CD4-positive, alpha-beta T cell (primary cell): ENCODE measurements around the gene TNRC6B. TPM values are rescaled to one million over a fixed set of nuclear protein-coding genes. Genes with fewer than 3 reads are reported as not detected.
A peak's percentile ranks its signal among the peaks of the same experiment; 100 is the strongest.

ENCODE experiments used
- ATAC-seq: fragments of 200-7000 bp; cut with Tn5 transposase; one replicate; pipeline ENCODE4 v1.10.0; 2022; ENCODE audit warnings: mild to moderate bottlenecking; ENCODE audit not compliant: poor library complexity
- CTCF ChIA-PET: fragments of 350-600 bp; sonication (Branson Sonifier 250); formaldehyde crosslinking; loops from one replicate; lab custom pipeline; 2021; ENCODE audit warnings: antibody characterized with exemption, inconsistent platforms; lab: Charles Lee
- POLR2A ChIA-PET: fragments of 350-600 bp; sonication (Branson Sonifier 250); formaldehyde crosslinking; loops from one replicate; lab custom pipeline; 2021; ENCODE audit warnings: antibody characterized with exemption, inconsistent platforms; lab: Charles Lee
- DNase-seq, 14 experiments: peaks; one replicate each; pipeline ENCODE4 v3.0.0-alpha.2; 2013 to 2020; ENCODE audit warnings: mixed read lengths in 2 of 14
- H3K27ac ChIP-seq, 2 donors: one replicate each; pipeline versions ENCODE4 v1.5.1 to v1.7.0; 2013; ENCODE audit warnings: low read length in 2 of 2, low read depth in 1 of 2, mild to moderate bottlenecking in 1 of 2
- H3K27me3 ChIP-seq, 2 experiments: 1 replicate in 1 of 2; 2 replicates in 1 of 2; pipeline versions ENCODE4 v1.6.1 to v1.7.0; 2013; ENCODE audit warnings: low read length in 2 of 2, control low read depth in 1 of 2, mild to moderate bottlenecking in 1 of 2, moderate library complexity in 1 of 2; ENCODE audit not compliant: insufficient read depth in 2 of 2, control insufficient read depth in 1 of 2
- H3K36me3 ChIP-seq: one replicate; pipeline ENCODE4 v1.6.1; 2013; ENCODE audit warnings: low read length, control low read depth; ENCODE audit not compliant: insufficient read depth
- H3K4me1 ChIP-seq: one replicate; pipeline ENCODE4 v1.6.1; 2013; ENCODE audit warnings: low read length, control low read depth; ENCODE audit not compliant: insufficient read depth
- H3K4me3 ChIP-seq: one replicate; pipeline ENCODE4 v1.5.1; 2013; ENCODE audit warnings: mild to moderate bottlenecking, low read length, moderate library complexity
- H3K9me3 ChIP-seq, 2 experiments: 1 replicate in 1 of 2; 2 replicates in 1 of 2; pipeline versions ENCODE4 v1.6.1 to v1.7.0; 2013; ENCODE audit warnings: low read length in 2 of 2, mild to moderate bottlenecking in 2 of 2, control low read depth in 1 of 2, moderate library complexity in 1 of 2; ENCODE audit not compliant: control insufficient read depth in 1 of 2, insufficient read depth in 1 of 2
- H3K27ac Mint-ChIP-seq: one replicate; pipeline ENCODE4 v1.8.0; 2020; ENCODE audit warnings: mixed read lengths
- H3K27me3 Mint-ChIP-seq: one replicate; pipeline ENCODE4 v1.8.0; 2021; ENCODE audit warnings: mixed read lengths
- H3K36me3 Mint-ChIP-seq: one replicate; pipeline ENCODE4 v1.8.0; 2021; ENCODE audit warnings: low read depth, mixed read lengths
- H3K4me1 Mint-ChIP-seq: one replicate; pipeline ENCODE4 v1.8.0; 2021; ENCODE audit warnings: low read depth, mixed read lengths
- H3K4me3 Mint-ChIP-seq: one replicate; pipeline ENCODE4 v1.8.0; 2020; ENCODE audit warnings: mild to moderate bottlenecking, mixed read lengths
- H3K9me3 Mint-ChIP-seq: one replicate; pipeline ENCODE4 v1.8.0; 2020; ENCODE audit warnings: mixed read lengths
- intact Hi-C, 2 experiments: fragments of 100-400 bp; cut with DNase I in 1 of 2; cut with micrococcal nuclease in 1 of 2; formaldehyde crosslinking; loops; one replicate each; pipeline versions ENCODE4 v1.15.1 to v1.9.0; 2023 to 2025; cut with DNase I, micrococcal nuclease
- total RNA-seq, 174 experiments: library from RNA in 2 of 174; stranded (reverse) in 2 of 174; gene quantifications; one replicate each; pipeline ENCODE4 v1.2.3 and lab custom pipeline; 2021 to 2026
- TF ChIP-seq, protein P1 (sequence below): fragments of 200-600 bp; IDR thresholded peaks from one replicate; pipeline ENCODE4 v1.8.0; 2022; ENCODE audit warnings: antibody characterized with exemption, mild to moderate bottlenecking

Gene TNRC6B
- total RNA-seq, 2 experiments from 2014 or later: 110 to 111 TPM

- TF ChIP-seq, protein P1, sequence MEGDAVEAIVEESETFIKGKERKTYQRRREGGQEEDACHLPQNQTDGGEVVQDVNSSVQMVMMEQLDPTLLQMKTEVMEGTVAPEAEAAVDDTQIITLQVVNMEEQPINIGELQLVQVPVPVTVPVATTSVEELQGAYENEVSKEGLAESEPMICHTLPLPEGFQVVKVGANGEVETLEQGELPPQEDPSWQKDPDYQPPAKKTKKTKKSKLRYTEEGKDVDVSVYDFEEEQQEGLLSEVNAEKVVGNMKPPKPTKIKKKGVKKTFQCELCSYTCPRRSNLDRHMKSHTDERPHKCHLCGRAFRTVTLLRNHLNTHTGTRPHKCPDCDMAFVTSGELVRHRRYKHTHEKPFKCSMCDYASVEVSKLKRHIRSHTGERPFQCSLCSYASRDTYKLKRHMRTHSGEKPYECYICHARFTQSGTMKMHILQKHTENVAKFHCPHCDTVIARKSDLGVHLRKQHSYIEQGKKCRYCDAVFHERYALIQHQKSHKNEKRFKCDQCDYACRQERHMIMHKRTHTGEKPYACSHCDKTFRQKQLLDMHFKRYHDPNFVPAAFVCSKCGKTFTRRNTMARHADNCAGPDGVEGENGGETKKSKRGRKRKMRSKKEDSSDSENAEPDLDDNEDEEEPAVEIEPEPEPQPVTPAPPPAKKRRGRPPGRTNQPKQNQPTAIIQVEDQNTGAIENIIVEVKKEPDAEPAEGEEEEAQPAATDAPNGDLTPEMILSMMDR: no peak
- Histone ChIP-seq H3K36me3 (peaks cover 66% of the 10 kb centered on the region), H3K4me3 (no peak overlapping the region), H3K4me1 (no peaks in the 10 kb centered on the region), H3K9me3 (no peaks in the 10 kb centered on the region), H3K27me3 (no peaks in the 10 kb centered on the region), H3K27ac (no peak overlapping the region)
- peaks cover 15% of the 10 kb centered on the region for H3K4me1 Mint-ChIP-seq
- DNase-seq (no peak), ATAC-seq (no peak)
- no peaks in the 10 kb centered on the region for H3K27me3 Mint-ChIP-seq
- ChIA-PET CTCF (interaction anchor here (1.0 to 1.3 kb wide), 3 partner anchors 46 to 61 kb away, joined by 3 to 4 read pairs (median 3); no protein-coding TSS in a partner anchor), POLR2A (no interaction called here)
- peaks cover 70% of the 10 kb centered on the region for H3K36me3 Mint-ChIP-seq
- intact Hi-C loops: no loop called here
- no peaks in the 10 kb centered on the region for H3K9me3 Mint-ChIP-seq
- H3K27ac Mint-ChIP-seq: no peak overlapping the region
- H3K4me3 Mint-ChIP-seq: no peak overlapping the region
Measured at GRCh38 chr22:40302149-40302548, 124.4 kb downstream of the TNRC6B start.

GRCh38 chr22:40305625-40306024 is 127.9 kb downstream of the TNRC6B start:
- Mint-ChIP-seq H3K9me3 (no peaks in the 10 kb centered on the region), H3K4me3 (no peak overlapping the region), H3K27ac (peak overlapping the region; percentile 66), H3K4me1 (peaks cover 39% of the 10 kb centered on the region), H3K36me3 (peaks cover 88% of the 10 kb centered on the region), H3K27me3 (no peaks in the 10 kb centered on the region)
- H3K9me3 ChIP-seq: no peaks in the 10 kb centered on the region
- no peaks in the 10 kb centered on the region for H3K27me3 ChIP-seq
- H3K4me3 ChIP-seq: no peak overlapping the region
- no peak for DNase-seq
- no peak for ATAC-seq
- POLR2A ChIA-PET: interaction anchor here (0.6 to 1.1 kb wide), 3 partner anchors 9 to 21 kb away, joined by 3 read pairs; no protein-coding TSS in a partner anchor
- no peak overlapping the region for H3K27ac ChIP-seq
- TF ChIP-seq, protein P1: no peak
- peaks cover 14% of the 10 kb centered on the region for H3K4me1 ChIP-seq
- intact Hi-C loops: loop anchor here in 1 of 2 experiments (5.0 kb wide), 1 partner anchor 42 kb away; the partner anchor contains the start of gene ADSL
- CTCF ChIA-PET: interaction anchor here (1.0 kb wide), 1 partner anchor 13 kb away, joined by 3 read pairs; no protein-coding TSS in a partner anchor
- peaks cover 86% of the 10 kb centered on the region for H3K36me3 ChIP-seq

GRCh38 chr22:40308999-40309573 is 131.4 kb downstream of the TNRC6B start:
- ATAC-seq: no peak
- Mint-ChIP-seq H3K27ac (peak overlapping the region; percentile 67), H3K4me1 (peaks cover 49% of the 10 kb centered on the region), H3K4me3 (peak overlapping the region; percentile 22), H3K9me3 (no peaks in the 10 kb centered on the region), H3K27me3 (no peaks in the 10 kb centered on the region), H3K36me3 (peaks cover 91% of the 10 kb centered on the region)
- Histone ChIP-seq H3K4me3 (no peak overlapping the region), H3K36me3 (peaks cover 87% of the 10 kb centered on the region), H3K27me3 (no peaks in the 10 kb centered on the region), H3K27ac (no peak overlapping the region), H3K4me1 (peaks cover 14% of the 10 kb centered on the region), H3K9me3 (no peaks in the 10 kb centered on the region)
- ChIA-PET POLR2A (interaction anchor here (1.2 to 1.9 kb wide), 4 partner anchors 12 to 265 kb away, joined by 4 to 9 read pairs (median 5); partner anchors contain the start of gene ADSL), CTCF (interaction anchor here (0.6 to 2.0 kb wide), 3 partner anchors 10 to 39 kb away, joined by 4 to 10 read pairs (median 4); no protein-coding TSS in a partner anchor)
- no peak for DNase-seq
- TF ChIP-seq, protein P1: no peak
- intact Hi-C loops: loop anchor here in 1 of 2 experiments (5.0 kb wide), 1 partner anchor 38 kb away; the partner anchor contains the start of gene ADSL
